Measurements from ENCODE around the gene AQP1. TPM values are rescaled to one million over a fixed set of nuclear protein-coding genes. Genes with fewer than 3 reads are reported as not detected.

AQP1 gene
- polyA plus RNA-seq, 1 donor (not counting 4 experiments of a cell fraction or from before 2014, with no cell fraction given), result 0.07 TPM

GRCh38 chr7:30915751-30916150 is 4.1 kb downstream of the AQP1 start:
- DNase-seq (ENCODE audit: low read depth, low spot score) (no peak), FAIRE-seq (no peak)
- H3K4me1 ChIP-seq (ENCODE audit: control insufficient read depth, extremely low read depth, insufficient read depth, low read length), result peaks cover 19% of the 10 kb centered on the region
- H3K9ac ChIP-seq (ENCODE audit: control insufficient read depth, extremely low read depth, insufficient read depth, low read length), result no peak overlapping the region
- no peak overlapping the region for H2AFZ ChIP-seq (ENCODE audit: control insufficient read depth, low read length)
- H3K79me2 ChIP-seq (ENCODE audit: control insufficient read depth, insufficient read depth, low read length), result no peaks in the 10 kb centered on the region
- H3K27me3 ChIP-seq (ENCODE audit: control insufficient read depth, extremely low read depth, insufficient read depth, low read length), result no peaks in the 10 kb centered on the region
- TF ChIP-seq EZH2 (IDR thresholded peaks at IDR 0.05; ENCODE audit: low read length) (no peak), CTCF (optimal IDR thresholded peaks at IDR 0.05 in 1 of 3, IDR thresholded peaks at IDR 0.05 in 1 of 3, conservative IDR thresholded peaks at IDR 0.05 in 1 of 3; ENCODE audit: extremely low read depth in 1 of 3, insufficient read depth in 2 of 3, low read length in 3 of 3) (no peak)
- H3K4me3 ChIP-seq (ENCODE audit: control insufficient read depth in 2 of 3, extremely low read depth in 1 of 3, insufficient read depth in 2 of 3, low read depth in 1 of 3, low read length in 3 of 3), result no peak overlapping the region
- dilution Hi-C loops (cut with MboI; ENCODE audit: extremely low pct_ligation_motif_present, low sequenced_read_pairs), result no loop called here
- H3K27ac ChIP-seq (ENCODE audit: control insufficient read depth, insufficient read depth, low read length), result no peak overlapping the region
- no peaks in the 10 kb centered on the region for H3K9me1 ChIP-seq (ENCODE audit: control insufficient read depth, extremely low read depth, insufficient read depth, low read length)
- H3K9me3 ChIP-seq (ENCODE audit: control insufficient read depth, low read depth, low read length), result no peaks in the 10 kb centered on the region
- no peaks in the 10 kb centered on the region for H4K20me1 ChIP-seq (ENCODE audit: control insufficient read depth, extremely low read depth, insufficient read depth, low read length)
- no peaks in the 10 kb centered on the region for H3K36me3 ChIP-seq (ENCODE audit: control insufficient read depth in 2 of 2, extremely low read depth in 1 of 2, insufficient read depth in 2 of 2, low read length in 2 of 2)
- no peak overlapping the region for H3K4me2 ChIP-seq (ENCODE audit: control insufficient read depth, extremely low read depth, insufficient read depth, low read depth, low read length)

GRCh38 chr7:30916255-30916654 is 4.6 kb downstream of the AQP1 start:
- no peak overlapping the region for H3K9ac ChIP-seq (ENCODE audit: control insufficient read depth, extremely low read depth, insufficient read depth, low read length)
- DNase-seq (ENCODE audit: low read depth, low spot score), result no peak
- no peak overlapping the region for H3K4me2 ChIP-seq (ENCODE audit: control insufficient read depth, extremely low read depth, insufficient read depth, low read depth, low read length)
- H3K4me1 ChIP-seq (ENCODE audit: control insufficient read depth, extremely low read depth, insufficient read depth, low read length), result peaks cover 22% of the 10 kb centered on the region
- H3K9me3 ChIP-seq (ENCODE audit: control insufficient read depth, low read depth, low read length), result no peaks in the 10 kb centered on the region
- no peaks in the 10 kb centered on the region for H3K9me1 ChIP-seq (ENCODE audit: control insufficient read depth, extremely low read depth, insufficient read depth, low read length)
- no peaks in the 10 kb centered on the region for H3K27me3 ChIP-seq (ENCODE audit: control insufficient read depth, extremely low read depth, insufficient read depth, low read length)
- no peak for FAIRE-seq
- TF ChIP-seq EZH2 (IDR thresholded peaks at IDR 0.05; ENCODE audit: low read length), result no peak
- TF ChIP-seq CTCF (optimal IDR thresholded peaks at IDR 0.05 in 1 of 3, IDR thresholded peaks at IDR 0.05 in 1 of 3, conservative IDR thresholded peaks at IDR 0.05 in 1 of 3; ENCODE audit: extremely low read depth in 1 of 3, insufficient read depth in 2 of 3, low read length in 3 of 3), result no peak
- H3K36me3 ChIP-seq (ENCODE audit: control insufficient read depth in 2 of 2, extremely low read depth in 1 of 2, insufficient read depth in 2 of 2, low read length in 2 of 2), result no peaks in the 10 kb centered on the region
- dilution Hi-C loops (cut with MboI; ENCODE audit: extremely low pct_ligation_motif_present, low sequenced_read_pairs), result no loop called here
- H2AFZ ChIP-seq (ENCODE audit: control insufficient read depth, low read length), result no peak overlapping the region
- no peaks in the 10 kb centered on the region for H4K20me1 ChIP-seq (ENCODE audit: control insufficient read depth, extremely low read depth, insufficient read depth, low read length)
- H3K4me3 ChIP-seq (ENCODE audit: control insufficient read depth in 2 of 3, extremely low read depth in 1 of 3, insufficient read depth in 2 of 3, low read depth in 1 of 3, low read length in 3 of 3), result no peak overlapping the region
- H3K27ac ChIP-seq (ENCODE audit: control insufficient read depth, insufficient read depth, low read length), result no peak overlapping the region
- no peaks in the 10 kb centered on the region for H3K79me2 ChIP-seq (ENCODE audit: control insufficient read depth, insufficient read depth, low read length)
